CD4-positive, alpha-beta T cell treated with Interferon gamma for 1 hour (primary cell): Measurements from ENCODE around the gene PLXNA2.

Experiments
- DNase-seq: peaks from one replicate; pipeline ENCODE4 v3.0.0-alpha.2; 2020

Gene PLXNA2

DNA sequence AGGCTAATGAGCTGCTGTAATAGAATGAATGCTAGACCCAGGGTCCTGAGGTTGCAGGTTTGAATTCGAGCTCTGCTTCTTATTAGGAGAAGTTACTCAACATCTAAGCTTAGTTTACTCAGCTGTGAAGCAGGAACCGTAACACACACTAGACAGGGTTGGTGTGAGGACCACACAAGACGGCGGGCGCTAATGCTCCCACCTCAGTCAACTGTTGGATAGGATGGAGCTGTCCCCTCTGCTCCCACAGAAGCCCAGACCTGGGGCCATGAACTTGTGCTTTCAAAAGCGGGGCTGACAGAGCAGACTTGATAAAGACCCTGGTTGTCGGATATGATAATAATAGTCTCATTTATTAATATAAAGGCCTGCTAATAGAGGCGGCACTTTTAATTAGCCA, 234.9 kb downstream of the PLXNA2 start:
- DNase-seq: no peak

DNA sequence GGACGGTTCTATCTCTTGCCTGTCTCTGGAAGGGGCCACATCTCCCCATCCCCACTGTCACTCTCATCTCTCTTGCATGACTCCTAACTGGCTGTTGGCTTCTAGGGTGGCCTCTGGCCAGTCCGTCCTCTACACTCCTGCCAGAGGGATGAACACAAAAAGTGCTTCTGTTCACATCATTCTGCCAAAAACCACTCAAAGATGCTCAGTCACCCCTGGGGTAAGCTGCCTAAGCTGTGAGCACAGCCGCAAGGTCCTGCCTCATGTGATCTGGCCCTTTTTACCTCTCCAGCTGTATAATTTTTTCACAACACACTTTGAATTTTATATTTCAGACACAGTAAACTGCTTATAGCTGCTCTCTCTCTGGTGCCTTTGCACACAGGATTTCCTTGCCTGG, 235.7 kb downstream of the PLXNA2 start:
- no peak for DNase-seq

DNA sequence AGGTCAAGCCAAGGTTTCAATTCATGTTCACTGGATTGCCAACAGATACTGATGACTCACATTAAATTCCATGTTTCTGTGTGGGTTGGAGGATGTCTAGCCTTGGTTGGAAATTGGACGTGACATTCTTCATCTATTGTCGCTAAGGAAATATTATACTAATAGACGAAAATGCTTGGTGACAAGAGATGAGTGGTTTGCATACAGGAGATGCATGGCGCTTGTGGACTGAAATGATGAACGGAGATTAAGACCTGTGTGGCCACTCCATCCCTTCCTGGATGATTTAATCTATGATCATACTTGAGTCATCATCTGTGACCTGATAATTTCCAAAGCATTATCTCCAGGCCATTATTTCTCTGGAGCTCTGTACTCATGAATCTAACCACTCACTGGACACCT, 236.2 kb downstream of the PLXNA2 start:
- DNase-seq: no peak

DNA sequence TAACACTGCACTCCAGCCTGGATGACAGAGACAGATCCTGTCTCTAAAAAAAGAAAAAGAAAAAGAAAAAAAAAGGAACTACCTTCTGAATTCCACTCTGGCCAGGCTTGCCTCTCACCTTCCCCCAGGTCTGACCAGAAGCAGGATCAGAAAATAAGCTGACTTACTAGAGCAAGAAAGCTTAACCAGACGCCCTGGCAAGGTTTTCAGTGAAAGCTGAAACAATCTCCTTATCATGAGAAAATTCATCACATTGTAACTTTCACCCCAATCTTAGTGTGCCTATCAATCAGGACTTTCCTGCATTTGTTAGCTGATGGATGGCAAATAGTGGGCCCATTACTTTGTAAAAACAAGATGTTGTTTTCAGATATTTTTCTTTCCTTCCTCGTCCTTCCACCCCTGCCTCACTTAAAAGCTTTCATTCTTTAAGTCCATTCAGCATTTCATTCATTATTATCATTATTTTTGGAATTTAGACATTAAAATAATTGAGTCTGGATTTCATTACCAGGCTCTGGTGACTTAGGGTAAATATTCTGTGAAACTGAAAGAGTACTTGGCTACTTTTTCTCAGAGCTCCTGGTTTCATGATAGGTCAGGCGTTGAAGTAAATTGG, 236.8 kb downstream of the PLXNA2 start:
- no peak for DNase-seq

DNA sequence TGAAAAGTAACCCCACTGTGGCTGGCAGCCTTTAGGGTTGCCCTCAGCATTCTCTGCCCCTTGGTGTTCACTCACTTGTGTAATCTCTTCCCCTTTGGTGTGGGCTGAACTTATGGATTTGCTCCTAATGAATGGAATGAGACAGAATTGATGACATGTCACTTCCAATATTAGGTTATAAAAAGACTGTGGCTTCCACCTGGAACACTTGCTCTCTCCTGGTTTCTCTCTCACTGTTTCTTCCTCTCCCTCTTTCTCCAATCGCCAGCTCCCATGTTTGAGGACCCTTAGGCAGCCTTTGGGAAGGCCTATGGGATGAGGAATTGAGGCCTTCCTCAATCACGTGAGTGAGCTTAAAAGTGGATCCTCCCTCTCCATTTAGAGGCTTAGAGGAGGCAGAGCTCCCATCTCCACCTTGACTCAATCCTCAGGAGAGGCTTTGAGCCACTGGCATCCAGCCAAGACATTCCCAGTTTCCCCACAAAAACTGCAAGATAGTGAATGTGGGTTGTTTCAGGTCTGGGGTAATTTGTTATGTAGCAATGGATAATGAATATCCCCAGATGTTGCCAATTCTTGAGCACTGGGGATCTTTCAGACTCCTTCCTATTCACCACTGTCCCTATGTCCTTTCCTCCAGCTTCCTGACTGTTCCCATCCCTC, 237.8 kb downstream of the PLXNA2 start:
- no peak for DNase-seq

DNA sequence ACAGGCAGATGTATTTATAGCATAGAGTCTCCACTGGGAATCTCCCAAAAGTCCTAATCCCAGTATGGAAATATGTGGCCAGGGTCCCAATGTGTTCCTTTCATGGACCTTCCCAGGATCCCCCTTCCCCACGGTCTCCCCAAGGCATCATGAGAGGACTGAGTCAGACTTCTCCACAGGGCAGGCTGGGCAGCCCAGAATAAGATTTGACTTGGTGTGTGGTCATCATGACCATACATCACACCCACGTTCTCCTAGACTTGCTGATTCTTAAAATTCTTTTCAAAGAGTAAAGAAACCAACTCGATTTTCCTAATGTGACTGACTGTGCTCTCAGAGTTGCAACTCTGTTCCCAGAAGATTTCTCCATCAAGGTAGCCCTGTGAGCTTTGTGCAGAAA, 239.3 kb downstream of the PLXNA2 start:
- no peak for DNase-seq

DNA sequence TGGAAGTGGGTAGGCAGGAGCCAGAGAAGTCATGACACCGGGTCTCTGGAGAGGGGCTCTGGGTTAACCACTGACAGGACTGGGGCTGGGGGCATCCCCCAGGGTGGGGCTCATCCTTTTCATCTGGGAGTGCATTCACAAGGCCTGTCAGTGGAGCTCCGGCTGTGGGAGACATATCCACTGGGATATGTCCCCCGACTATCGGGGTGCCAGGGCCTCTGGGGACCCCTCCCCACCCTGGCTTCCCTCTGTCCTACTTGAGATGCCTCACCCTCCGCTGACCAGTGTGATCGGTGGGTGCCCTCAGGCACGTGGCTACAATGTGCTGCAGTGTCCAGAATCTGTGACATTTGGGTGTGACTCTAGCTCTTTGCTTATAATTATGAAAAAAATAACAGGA, 240.9 kb downstream of the PLXNA2 start:
- DNase-seq: no peak

DNA sequence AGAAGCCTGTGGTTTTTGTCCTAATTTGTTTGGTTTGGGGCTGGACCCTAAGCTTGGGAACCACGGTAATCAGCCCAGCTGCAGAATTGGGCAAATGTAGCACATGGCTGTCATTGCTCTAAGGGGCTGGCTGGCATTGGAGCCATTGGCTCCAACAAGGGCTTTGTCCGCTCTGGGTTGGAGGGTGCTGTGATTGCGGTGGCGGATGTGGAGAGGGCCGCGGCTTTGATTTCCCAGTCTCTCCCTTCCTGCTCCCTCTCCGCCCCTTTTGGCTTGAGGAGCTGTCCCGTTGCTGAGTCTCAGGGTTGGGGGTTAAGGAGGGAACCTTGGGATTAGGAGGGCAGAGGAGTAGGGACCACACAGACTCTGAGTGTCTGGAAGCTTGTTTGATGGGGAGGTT, 241.5 kb downstream of the PLXNA2 start:
- DNase-seq: no peak

DNA sequence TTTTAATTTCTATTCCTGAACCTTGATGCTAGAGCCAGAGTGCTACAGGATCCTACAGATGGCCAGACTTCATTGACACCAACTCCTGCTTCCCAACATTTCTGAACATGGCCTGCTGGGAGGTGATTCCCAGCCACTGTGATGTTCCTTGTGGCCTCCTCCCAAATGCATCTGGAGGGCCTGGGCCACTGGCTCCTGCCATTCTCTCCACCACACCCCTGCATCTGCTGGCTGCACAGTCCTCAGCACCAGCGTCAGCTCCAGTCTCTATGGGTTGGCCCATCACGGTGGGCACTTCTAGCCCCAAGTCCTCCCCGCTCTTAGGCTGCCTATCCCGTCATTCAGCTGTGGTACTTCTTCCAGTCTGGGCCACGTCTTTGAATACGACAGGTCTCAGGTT, 242.1 kb downstream of the PLXNA2 start:
- no peak for DNase-seq

DNA sequence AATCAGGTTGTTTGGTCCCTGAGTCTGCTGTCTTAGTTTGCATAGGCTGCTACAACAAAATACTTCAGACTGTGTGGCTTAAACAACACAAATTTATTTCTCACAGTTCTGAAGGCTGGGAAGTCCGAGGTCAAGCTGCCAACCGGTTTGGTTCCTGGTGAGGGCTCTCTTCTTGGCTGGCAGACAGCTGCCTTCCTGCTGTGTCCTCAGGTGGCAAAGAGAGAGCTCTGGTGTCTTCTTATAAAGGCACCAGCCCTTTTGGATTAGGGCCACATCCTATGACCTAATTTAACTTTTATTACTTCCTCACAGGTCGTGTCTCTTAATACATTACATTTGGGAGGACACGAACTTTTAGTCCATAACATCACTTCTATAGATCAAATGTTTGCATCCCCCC, 243.7 kb downstream of the PLXNA2 start:
- no peak for DNase-seq

DNA sequence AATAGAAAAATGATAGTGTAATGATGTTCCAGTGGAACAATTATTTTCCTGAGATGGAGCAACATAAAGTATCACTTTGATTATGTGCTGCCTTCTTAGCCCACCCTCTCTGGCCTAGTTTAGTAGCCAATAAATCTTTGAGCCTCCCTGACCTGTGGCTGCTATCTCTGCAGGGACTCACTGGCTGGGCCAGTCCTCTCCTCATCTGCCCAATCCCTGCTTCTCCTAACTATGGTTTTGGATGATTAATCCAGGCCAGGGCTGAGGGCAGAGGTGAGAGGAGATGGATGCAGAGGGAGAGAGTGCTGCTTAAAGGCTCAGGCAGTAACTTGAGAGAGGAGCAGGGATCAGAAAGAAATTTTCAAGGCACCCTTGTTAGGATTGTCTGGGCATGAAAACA, 244.2 kb downstream of the PLXNA2 start:
- DNase-seq: no peak

DNA sequence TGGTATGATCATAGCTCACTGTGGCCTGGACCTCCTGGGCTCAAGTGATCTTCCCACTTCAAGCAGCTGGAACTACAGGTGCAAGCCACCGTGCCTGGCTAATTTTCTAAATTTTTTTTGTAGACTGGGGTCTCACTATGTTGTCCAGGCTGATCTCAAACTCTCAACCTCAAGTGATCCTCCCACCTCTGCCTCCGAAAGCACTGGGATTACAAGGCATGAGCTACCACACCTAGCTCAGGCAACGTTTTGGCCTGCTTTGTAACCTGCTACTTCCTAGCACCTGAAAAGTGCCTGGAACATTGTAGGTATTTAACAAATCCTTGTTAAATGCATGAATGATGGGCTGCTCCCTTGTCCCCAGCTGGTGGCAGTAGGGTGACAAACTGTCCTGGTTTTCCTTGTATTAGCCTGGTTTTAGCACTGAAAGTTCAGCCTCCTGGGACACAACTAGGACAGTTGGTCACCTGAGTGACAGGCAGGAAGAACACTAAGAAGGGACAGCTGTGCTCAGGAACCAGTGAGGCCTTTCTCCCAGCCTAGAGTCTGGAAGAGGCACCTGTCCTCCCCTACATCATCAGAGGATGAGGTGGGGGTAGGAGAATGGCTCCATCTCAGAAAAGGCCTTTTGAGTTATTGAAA, 244.8 kb downstream of the PLXNA2 start:
- no peak for DNase-seq

DNA sequence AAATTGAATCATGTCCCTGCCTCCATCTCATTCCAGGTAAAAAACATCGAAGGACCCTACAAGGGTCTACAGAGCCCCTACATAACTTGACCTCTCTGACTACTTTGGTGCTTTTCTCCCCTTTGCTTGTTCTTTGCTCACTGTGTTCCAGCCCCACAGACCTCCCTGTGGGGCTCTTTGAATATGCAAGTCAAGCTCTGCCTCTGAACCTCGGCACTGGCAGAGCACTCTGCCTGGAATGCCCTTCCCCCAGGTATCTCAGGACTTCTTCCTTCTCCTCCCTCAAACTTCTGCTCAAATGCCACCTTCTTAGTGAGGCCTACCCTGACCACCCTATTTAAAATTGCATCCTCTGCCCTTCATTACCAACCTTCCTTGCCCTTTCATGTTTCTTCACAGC, 245.5 kb downstream of the PLXNA2 start:
- no peak for DNase-seq

DNA sequence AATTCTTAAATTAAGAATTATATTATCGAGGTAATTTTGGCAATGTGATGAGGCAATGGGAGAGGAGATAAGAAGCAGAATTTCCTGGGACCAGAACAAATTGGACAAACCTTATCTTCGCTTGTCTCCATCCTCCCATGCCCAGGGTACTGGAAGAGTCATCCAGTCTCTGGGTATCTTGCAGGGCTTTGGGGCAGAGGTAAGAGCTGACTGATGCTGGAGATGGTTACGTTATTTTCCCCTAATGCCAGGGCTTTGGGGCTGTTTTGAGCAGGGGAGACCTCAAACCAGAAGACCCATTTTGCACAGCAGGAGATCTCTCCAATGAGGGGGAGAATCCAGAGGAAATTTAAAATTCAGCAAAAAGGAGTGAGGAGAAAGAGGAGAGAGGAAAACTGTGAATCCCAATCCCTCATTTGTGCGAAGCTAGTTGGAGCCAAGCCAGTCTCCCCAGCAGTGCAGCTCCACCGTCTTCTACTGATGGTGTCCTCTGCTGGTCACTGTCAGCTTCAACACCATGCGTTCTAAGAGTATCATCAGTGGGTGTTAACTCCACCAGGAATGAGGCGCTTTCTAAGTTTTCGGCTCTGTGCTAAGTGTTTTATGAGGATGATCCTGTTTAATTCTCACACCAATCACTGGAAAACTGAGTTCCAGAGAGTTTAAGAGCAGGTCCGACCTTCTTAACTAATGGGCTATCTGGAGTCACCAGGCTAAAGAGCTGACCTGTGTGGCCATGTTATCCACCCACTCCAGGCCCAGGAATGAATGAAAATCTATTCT, 246.5 kb downstream of the PLXNA2 start:
- DNase-seq: peak; percentile 19

DNA sequence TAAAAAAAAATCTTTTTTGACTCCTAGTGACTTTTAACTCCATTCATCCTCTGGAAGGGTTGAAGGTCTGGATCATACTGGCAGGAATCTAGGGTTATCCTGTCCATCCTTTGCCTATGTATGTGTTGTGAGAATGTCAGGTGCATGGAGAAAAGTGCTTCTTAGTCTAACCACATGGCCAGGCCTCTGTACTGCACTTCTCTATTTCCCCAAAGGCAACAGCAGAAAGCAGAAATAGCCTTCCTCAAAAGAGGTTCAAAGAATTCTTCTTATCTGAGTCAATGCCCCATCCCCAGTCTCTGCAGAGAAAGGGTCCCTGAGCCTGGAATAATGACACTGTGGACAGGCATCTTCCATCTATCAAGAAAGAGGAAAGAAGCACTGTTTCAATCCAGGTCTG, 247.5 kb downstream of the PLXNA2 start:
- DNase-seq: no peak

DNA sequence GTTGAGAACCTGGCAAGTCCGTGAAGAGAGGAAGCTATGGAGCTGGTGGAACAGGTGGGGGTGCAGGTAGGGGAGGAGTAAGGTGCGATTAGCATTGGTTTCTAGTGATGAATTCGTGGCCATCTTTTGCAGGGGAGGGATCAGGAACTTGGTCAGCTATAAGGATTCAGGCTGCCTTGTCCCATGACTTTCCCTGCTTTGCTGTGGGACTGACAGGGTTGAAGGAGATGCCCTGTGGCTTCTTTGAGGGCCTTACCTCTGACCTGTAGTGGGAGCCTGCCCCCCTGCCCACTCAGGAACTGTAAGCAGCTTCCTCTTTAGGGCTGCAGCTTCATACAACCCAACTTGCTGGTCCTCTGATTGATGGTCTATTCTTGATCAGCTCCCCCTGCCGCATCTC, 248.6 kb downstream of the PLXNA2 start:
- DNase-seq: no peak

DNA sequence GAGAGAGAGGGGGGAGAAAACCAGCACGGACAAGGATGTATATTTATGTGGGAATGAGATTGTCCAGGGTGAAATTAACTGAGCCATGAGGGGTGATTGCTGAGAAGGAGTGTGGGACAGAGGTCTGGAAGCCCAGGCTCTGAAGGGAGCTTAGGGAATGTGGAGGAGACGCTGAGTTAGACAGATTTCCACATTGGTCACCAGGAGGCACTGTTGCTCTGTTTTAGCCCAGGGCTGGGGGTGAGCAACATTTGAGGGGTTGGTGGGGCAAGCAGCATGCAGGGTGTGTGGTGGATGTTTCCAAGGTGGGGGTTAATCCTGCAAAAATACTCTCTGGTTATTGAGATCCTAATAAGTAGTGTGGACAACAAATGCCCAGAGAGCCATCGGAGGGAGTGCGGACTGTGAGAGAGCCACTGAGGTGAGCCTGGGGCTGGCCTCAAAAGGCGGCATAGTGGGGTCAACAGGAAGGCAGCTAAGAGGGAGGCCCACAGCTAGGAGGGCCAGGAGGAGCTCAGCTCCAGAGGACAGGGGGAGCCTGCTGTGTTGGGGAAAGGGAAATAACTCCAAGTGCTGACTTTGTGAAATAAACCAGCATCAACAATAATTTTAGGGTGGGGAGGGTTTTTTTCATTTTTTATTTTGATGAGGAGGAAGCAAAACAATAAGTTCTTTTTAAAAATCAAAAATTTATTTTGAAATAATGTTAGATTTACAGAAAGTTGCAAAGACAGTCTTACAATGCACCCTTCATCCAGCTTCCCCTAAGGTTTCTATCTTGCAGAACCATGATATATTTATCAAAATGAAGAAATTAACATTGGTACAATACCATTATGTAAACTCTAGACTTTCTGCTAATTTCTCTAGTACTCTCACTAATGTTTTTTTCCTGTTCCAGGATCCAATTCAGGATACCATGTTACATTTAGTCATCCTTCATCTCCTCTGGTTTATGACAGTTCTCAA, 250.4 kb downstream of the PLXNA2 start:
- no peak for DNase-seq

DNA sequence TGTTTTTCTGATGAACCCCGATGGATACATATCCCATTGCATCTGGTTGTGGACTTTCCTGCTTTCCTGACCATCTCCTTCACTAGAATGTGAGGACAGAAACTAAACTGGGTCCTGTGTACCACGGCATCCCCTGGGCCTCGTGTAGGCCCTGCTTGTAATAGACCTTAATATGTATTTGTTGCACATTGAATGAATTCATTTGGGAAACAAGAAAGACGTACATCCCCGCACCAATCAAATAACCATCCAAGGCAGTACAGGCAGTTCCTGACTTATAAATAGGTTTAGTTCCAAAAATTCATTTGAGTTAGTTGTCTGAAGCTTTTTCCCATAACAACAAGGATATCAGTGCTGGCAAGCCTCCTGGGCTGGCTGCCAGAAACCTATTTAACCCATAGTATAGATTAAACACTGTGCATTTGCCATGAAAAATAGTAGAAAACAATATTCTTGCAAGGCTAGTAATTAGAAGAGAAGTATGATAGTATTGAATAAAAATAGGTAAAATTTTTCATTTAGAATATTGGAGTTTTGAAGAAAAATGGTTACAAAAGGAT, 251.4 kb downstream of the PLXNA2 start:
- DNase-seq: no peak

DNA sequence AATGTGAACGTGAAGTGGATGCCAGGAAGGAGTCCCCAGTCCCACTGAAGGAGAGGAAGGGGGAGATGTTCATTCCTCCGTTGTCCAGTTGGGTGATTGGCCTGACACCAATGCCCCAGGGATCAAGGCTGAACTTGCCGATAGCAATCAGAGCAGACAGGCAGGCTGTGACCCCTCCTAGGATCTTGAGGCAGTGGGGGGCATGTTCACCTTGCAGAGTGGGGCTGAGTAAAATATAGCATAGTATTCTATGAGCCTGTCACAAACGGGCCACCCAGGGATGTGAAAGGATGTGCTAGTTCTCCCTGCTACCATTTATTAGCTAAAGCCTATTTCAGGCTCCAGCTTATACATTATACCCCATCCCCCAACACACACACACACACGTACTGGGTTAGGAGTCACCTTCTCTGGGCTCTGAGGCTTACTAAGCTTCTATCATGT, 252.6 kb downstream of the PLXNA2 start:
- DNase-seq: no peak

DNA sequence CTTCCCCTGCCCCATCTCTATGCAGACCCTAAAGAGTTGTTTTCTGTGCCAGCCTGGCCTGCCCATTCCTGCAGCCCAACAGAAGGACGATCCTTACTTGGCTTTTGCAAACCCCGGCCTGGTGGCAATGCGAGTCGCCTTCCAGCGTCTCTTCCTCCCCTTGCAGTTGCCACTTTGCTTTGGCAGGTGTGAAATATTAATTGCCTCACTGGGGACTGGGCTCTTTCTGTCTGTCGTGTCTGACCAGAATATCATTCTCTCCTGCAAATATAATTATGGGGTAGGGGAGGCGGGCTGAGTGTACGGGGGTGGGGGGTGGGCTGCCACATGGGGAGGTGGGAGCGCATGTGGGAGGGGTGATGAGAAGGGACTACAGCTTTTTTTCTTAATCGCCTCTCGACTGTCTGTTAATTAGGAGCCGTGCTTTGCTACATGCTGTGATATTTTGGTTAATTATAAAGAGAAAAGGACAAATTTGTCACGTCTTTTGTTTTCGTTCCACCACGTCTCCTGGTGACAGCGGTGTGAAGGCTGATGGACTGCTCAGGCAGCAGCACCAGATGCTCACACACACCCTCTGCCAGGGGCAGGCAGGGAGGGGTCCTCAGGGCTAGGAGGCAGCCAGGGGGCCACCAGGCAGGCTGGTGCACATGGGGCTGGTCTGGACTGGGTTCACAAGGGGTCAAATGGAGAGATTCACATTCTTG, 253.2 kb downstream of the PLXNA2 start:
- DNase-seq: no peak

DNA sequence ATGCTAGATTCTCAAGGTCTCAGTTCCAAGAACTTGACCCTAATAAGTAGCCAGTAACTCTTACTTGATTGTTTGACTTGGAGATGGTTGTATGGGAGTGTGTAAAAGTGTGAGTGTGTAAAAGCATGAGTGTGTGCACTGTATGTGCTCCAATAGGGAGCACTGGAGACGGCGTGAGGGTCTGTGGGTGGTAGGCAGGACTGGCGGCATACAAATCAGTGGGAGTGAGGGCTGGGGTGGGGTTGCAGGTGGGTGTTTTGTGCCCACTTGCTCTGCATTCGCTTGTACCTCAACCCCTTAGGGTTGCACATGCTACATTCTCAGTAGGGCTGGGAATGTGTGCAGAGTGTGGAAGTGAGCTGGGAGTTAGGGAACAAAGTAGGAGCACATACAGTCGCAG, 253.7 kb downstream of the PLXNA2 start:
- DNase-seq: no peak
